HG02840 (cell line): Measurements from ENCODE around the gene SPPL2B.
"Not testable (repeated sequence)": the region's sequence is repeated elsewhere in the genome, so short reads cannot be mapped to it uniquely, and the experiment has no call there.

Experiments used
- ATAC-seq: cut with Tn5 transposase; IDR thresholded peaks from one replicate; pipeline ENCODE4 v1.9.1; 2021; ENCODE audit warnings: mild to moderate bottlenecking, moderate library complexity, moderate number of reproducible peaks; ENCODE audit not compliant: unreplicated experiment, low FRiP score

SPPL2B gene, protein sequence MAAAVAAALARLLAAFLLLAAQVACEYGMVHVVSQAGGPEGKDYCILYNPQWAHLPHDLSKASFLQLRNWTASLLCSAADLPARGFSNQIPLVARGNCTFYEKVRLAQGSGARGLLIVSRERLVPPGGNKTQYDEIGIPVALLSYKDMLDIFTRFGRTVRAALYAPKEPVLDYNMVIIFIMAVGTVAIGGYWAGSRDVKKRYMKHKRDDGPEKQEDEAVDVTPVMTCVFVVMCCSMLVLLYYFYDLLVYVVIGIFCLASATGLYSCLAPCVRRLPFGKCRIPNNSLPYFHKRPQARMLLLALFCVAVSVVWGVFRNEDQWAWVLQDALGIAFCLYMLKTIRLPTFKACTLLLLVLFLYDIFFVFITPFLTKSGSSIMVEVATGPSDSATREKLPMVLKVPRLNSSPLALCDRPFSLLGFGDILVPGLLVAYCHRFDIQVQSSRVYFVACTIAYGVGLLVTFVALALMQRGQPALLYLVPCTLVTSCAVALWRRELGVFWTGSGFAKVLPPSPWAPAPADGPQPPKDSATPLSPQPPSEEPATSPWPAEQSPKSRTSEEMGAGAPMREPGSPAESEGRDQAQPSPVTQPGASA

DNA sequence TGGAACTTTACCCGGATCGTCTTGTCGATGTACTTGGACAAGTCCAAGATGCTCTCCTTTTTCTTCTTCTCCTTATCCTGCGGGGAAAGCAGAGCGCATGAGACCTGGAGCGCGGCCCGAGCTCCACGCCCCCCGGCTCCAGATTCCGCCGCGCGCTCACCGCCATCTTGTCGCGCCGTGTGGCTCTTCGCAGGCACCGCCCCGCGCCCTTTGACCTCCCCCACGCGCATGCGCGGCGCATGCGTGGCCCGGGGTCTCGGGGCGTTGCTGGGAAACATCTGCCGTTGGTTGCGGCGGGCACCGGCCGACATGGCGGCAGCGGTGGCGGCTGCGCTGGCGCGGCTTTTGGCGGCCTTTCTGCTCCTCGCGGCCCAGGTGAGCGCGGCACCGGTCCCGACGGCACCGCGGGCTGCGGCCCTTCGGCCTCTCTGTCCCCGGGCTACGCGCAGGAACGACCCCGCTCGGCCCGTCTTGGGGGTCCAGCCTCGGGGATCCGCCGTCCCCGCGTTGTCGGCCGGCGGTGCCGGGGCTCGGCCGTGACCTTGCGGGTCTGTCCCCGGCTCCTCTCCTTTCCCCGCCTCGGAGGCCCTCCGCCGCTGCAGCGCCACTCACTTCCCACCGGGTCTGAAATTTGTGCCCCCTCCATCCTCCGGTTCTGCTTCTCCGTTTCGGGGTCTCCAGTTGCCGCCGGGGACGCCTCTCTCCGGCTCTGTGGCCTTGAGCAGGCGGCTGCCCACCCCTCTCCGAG lies at the start of gene SPPL2B, which contains the start of gene LSM7:
SPPL2B (plus strand) TSS at position 284 of the 748 bp plus-strand sequence; CDS start at position 310, 26 bp downstream.
LSM7 (minus strand) TSS at position 186 of the 748 bp plus-strand sequence; CDS start at position 166, 20 bp downstream.
- ATAC-seq: peak; percentile 59

GRCh38 chr19:2280633-2281264 lies 47.7 kb upstream of the SPPL2B start:
- no peak for ATAC-seq

DNA sequence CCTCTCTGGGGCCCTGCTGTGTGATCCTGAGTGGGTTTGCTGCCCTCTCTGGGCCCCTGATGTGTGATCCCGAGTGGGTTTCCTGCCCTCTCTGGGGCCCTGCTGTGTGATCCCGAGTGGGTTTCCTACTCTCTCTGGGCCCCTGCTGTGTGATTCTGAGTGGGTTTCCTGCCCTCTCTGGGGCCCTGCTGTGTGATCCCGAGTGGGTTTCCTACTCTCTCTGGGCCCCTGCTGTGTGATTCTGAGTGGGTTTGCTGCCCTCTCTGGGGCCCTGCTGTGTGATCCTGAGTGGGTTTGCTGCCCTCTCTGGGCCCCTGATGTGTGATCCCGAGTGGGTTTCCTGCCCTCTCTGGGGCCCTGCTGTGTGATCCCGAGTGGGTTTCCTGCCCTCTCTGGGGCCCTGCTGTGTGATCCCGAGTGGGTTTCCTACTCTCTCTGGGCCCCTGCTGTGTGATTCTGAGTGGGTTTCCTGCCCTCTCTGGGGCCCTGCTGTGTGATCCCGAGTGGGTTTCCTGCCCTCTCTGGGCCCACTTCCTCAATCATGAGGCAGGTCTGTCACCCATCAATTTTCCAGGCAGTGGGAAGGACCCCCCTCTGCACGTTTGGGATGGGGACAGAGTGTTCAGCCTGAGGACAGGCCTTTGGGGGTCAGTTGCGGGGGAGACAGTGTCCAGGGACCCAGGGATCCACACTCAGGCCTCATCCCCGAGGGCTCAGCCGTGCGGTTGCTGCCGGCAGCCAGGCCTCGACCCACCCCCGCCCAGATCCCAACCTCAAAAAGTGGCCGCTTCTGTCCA lies 47.0 kb upstream of the SPPL2B start:
- ATAC-seq: not testable (repeated sequence)

- ATAC-seq: no peak
Measured at GRCh38 chr19:2282062-2282861, 46.2 kb upstream of the SPPL2B start, which contains the start of gene PEAK3. Gene PEAK3, minus strand, starts transcription at chr19:2282175. Its CDS starts 1,244 bp downstream, at chr19:2280931.

DNA sequence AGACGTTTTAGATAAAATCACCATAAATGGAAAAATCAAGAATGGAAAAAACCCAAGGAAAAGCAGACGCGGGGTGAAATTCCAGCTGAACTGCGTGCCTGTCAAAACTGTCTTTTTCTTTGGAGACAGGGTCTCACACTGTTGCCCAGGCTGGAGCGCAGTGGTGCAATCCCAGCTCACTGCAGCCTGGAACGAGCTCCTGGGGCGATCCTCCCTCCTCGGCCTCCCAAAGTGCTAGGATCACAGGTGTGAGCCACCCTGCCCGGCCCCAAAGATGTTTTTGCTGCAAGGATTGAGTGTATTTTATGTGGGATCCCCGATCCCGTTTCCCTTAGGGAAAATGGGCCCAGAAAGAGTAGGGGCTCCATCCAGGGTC lies 45.6 kb upstream of the SPPL2B start:
- ATAC-seq: no peak

DNA sequence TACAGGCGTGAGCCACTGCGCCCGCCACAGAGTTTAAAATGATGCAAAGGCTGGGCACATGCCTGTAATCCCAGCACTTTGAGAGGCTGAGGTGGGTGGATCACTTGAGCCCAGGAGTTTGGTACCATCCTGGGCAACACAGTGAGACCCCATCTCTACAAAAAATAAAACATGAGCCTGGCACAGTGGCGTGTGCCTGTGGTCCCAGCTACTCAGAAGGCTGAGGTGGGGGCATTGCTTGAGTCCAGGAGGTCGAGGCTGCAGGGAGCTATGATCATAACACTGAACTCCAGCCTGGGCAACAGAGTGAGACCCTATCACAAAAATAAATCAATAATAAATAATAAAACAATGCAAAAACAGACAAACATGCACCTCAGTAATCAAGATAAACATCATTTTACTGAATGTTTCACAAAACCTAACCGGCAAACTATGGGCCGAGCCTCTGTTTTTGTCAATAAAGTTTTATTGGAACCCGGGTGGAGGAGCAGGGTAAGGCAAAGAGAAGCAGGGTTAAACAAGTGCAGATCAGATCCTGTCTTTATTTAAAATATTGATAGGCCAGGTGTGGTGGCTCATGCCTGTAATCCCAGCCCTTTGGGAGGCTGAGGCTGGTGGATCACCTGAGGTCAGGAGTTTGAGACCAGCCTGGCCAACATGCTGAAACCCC lies 44.5 kb upstream of the SPPL2B start:
- ATAC-seq: no peak

GRCh38 chr19:2286402-2287140 lies 41.9 kb upstream of the SPPL2B start:
- no peak for ATAC-seq

GRCh38 chr19:2287585-2288337 lies 40.7 kb upstream of the SPPL2B start:
- ATAC-seq: no peak

- no peak for ATAC-seq
Measured at GRCh38 chr19:2288338-2288817, 40.1 kb upstream of the SPPL2B start.

GRCh38 chr19:2288818-2289713 lies 39.4 kb upstream of the SPPL2B start:
- no peak for ATAC-seq

GRCh38 chr19:2289714-2290435 lies 38.6 kb upstream of the SPPL2B start:
- peak; percentile 49 for ATAC-seq

- ATAC-seq: peak; percentile 16
Measured at GRCh38 chr19:2290441-2291184, 37.9 kb upstream of the SPPL2B start.

DNA sequence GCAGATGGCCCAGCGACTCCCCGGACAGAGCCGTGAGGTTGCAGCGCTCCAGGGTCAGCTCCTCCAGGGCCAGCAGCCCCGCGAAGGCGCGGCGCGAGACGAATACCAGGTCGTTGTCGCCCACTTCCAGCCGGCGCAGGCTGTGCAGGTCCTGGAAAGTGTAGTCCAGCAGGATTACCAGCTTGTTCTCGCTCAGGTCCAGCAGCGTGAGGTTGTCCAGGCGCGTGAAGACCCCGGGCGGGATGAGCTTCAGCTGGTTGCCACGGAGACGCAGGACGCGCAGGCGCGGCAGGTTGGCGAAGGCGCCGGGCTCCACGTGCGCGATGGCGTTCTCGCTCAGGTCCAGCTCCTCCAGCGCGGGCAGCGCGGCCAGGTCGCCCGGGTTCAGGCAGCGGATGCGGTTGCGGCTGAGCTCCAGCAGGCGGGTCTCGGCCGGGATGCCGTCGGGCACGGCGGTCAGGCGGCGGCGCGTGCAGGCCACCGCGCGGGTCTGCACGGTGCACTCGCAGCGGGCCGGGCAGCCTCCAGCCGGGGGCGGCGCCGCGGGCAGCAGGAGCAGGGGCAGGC lies 37.2 kb upstream of the SPPL2B start:
- no peak for ATAC-seq

DNA sequence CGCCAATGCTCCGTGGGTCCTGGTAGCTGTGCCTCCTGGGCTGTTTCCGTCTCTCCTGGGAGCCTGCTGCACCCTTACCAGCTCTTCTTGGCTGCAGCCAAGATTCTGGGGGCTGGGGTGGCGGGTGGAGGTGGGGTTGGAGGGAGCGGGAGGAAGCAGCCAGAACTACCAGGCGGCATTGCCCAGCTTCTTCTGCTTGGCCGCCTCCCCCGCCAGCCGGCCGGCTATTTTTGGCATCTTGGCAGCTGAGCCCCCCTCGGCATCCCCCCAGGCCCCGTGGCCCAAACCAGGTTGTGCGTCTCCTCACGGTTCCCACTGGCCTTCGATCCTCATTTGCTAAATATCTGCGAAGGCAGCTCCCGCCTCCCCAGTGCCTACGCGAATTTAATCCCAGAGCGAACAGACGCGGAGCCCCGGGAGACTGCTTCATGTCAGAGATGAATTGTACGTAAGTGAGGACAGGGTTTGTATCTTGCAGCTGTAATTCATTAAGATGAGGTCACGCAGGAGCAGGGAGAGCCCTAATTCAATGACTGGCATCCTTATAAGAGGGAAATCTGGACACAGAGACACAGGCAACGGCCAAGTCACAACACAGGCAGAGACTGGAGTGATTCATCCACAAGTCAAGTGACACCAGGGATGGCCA lies 33.7 kb upstream of the SPPL2B start:
- no peak for ATAC-seq
